ENCODE data around the gene RELL1. TPM values are rescaled to one million over a fixed set of nuclear protein-coding genes. Genes with fewer than 3 reads are reported as not detected.

The RELL1 gene
- total and polyA plus RNA-seq, 12 donors: 2.3 to 39.9 (median 26.7) TPM

DNA sequence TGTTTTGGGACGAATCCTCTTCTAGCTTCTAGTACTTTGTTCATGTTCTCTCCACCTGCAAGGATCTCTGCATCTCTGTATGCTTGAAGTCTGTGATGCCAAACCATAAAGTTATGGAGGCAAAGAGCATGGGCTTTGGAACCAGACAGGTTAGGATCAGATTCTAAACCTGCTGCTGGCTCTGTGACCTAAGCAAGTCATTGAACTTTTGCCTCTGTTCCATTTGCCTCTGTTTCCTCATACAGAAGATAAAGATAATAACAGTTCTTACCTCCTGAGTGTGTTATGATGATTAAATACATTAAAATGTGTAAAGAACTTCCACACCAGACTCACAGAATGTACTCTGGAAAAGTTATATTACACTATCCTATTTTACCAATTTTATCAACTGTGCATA, 41.5 kb upstream of the RELL1 start:
- peaks cover 0 to 4% (median 0%) of the 10 kb centered on the region in 9 donors for H3K4me1 ChIP-seq
- H3K36me3 ChIP-seq: no peaks in the 10 kb centered on the region
- H3K9me3 ChIP-seq: no peaks in the 10 kb centered on the region
- H3K4me3 ChIP-seq: no peak overlapping the region
- no peaks in the 10 kb centered on the region for H3K27me3 ChIP-seq
- WGBS, 2 donors: 86 to 89% methylated on average over 1 of the region's 1 CpG
- ATAC-seq (no peak), DNase-seq (no peak)
- intact Hi-C loops (cut with DNase I): no loop called here
- TF ChIP-seq, protein P1, sequence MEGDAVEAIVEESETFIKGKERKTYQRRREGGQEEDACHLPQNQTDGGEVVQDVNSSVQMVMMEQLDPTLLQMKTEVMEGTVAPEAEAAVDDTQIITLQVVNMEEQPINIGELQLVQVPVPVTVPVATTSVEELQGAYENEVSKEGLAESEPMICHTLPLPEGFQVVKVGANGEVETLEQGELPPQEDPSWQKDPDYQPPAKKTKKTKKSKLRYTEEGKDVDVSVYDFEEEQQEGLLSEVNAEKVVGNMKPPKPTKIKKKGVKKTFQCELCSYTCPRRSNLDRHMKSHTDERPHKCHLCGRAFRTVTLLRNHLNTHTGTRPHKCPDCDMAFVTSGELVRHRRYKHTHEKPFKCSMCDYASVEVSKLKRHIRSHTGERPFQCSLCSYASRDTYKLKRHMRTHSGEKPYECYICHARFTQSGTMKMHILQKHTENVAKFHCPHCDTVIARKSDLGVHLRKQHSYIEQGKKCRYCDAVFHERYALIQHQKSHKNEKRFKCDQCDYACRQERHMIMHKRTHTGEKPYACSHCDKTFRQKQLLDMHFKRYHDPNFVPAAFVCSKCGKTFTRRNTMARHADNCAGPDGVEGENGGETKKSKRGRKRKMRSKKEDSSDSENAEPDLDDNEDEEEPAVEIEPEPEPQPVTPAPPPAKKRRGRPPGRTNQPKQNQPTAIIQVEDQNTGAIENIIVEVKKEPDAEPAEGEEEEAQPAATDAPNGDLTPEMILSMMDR (IDR thresholded peaks at IDR 0.05): no peak
- H3K27ac ChIP-seq: no peak overlapping the region

DNA sequence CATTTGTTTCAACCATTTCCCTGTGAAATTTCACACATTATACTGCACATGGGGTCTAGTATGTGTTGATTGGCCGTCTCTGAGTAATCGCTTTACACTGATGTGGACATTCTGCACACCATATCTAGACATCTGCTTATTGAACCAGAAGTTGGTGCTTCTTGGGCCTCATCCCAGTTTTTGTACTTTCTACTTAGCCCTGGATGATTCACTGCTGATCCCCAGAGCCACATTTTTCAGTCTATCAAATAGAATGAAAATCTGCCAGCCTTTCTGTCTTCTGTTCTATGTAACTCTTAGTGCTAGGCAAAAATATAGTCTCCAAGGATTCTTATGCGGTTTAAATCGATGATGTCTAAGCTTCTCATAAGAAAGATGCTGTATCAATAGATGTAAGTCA, 40.5 kb upstream of the RELL1 start:
- no peak overlapping the region for H3K4me3 ChIP-seq
- H3K27me3 ChIP-seq: no peaks in the 10 kb centered on the region
- TF ChIP-seq, protein P1 (IDR thresholded peaks at IDR 0.05): no peak
- 87 to 91% methylated on average over 4 of the region's 4 CpGs for whole genome bisulfite sequencing, 2 donors
- no peak for ATAC-seq
- DNase-seq: no peak
- intact Hi-C loops (cut with DNase I): no loop called here
- H3K27ac ChIP-seq: no peak overlapping the region
- H3K9me3 ChIP-seq: no peaks in the 10 kb centered on the region
- no peaks in the 10 kb centered on the region for H3K36me3 ChIP-seq
- H3K4me1 ChIP-seq: peaks cover 0 to 4% (median 0%) of the 10 kb centered on the region in 9 donors

DNA sequence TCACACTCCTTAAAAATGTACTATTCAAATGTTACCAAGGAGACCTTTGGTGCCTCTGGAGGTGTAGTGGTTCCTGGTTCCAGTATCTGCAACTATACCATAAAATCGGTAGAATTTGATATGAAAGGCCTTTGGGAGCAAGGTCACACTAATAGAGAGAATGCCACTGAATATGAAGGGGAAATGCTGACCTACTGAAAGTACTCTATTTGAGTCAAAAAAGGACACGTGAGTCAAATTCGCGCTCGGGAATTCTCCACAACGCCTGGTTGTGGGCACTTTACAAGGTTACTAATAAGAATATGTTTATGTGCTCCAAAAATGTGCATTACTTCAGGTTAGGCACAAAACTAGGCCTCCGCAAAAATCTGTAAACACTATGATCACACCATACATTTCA, 39.5 kb upstream of the RELL1 start:
- DNase-seq: no peak
- intact Hi-C loops (cut with DNase I): no loop called here
- no peaks in the 10 kb centered on the region for H3K36me3 ChIP-seq
- H3K27me3 ChIP-seq: no peaks in the 10 kb centered on the region
- 92% methylated on average over 7 of the region's 7 CpGs for WGBS, 2 donors
- H3K9me3 ChIP-seq: no peaks in the 10 kb centered on the region
- no peak overlapping the region for H3K4me3 ChIP-seq
- TF ChIP-seq, protein P1 (IDR thresholded peaks at IDR 0.05): no peak
- H3K27ac ChIP-seq: no peak overlapping the region
- H3K4me1 ChIP-seq: peaks cover 0 to 4% (median 0%) of the 10 kb centered on the region in 9 donors
- ATAC-seq: no peak

DNA sequence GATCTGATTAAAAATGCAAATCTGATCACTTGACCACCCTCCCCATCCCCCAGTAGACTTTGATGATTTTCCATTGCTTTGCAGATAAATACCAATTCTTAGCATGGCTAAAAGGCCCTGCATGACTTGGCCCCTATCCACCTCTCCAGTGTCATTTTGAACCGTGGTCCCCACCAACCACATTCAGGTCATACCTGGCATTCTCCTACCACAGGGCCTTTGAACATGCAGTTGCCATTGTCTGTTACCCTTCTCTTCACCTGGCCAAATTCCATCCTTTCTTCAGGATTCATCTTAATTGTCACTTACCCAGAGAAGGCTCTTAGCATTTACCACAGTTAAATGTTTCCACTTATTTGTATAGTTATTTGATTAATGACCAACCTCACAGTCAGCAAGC, 36.9 kb upstream of the RELL1 start:
- TF ChIP-seq, protein P1 (IDR thresholded peaks at IDR 0.05): no peak
- ATAC-seq (no peak), DNase-seq (no peak)
- no peaks in the 10 kb centered on the region for H3K4me1 ChIP-seq
- H3K27ac ChIP-seq: no peak overlapping the region
- H3K27me3 ChIP-seq: no peaks in the 10 kb centered on the region
- H3K4me3 ChIP-seq: no peak overlapping the region
- no peaks in the 10 kb centered on the region for H3K9me3 ChIP-seq
- intact Hi-C loops (cut with DNase I): no loop called here
- 88 to 96% methylated on average over 1 of the region's 1 CpG for WGBS, 2 donors
- H3K36me3 ChIP-seq: no peaks in the 10 kb centered on the region
